Measurements from ENCODE around the gene GHITM. TPM values are rescaled to one million over a fixed set of nuclear protein-coding genes. Genes with fewer than 3 reads are reported as not detected.

GHITM gene
- total RNA-seq, 1 experiment from 2014 or later, result 127 TPM

DNA sequence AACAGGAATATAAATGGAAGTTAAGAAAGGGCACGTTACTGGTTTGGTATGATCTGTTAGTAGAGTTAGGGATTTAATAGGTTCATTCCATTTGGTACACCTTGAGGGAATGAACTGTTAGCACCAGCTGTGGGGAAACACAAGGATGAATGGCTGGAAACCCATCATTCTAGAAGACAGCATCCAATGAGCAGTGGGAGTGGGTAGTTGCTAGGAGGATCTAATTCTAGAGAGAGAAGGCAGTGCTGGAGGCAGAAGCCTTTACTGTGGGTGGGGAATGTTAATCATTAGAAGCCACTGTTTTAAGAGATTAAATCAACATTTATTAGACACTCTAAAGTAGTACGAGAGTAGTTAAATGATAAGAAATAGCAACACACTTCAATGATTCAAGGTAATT, 18.8 kb downstream of the GHITM start:
- POLR2A ChIA-PET (ENCODE audit: low non-redundant PET), result no interaction called here
- intact Hi-C loops (cut with micrococcal nuclease; ENCODE audit: unreplicated experiment), result no loop called here
- no peak for DNase-seq (ENCODE audit: low spot score)

DNA sequence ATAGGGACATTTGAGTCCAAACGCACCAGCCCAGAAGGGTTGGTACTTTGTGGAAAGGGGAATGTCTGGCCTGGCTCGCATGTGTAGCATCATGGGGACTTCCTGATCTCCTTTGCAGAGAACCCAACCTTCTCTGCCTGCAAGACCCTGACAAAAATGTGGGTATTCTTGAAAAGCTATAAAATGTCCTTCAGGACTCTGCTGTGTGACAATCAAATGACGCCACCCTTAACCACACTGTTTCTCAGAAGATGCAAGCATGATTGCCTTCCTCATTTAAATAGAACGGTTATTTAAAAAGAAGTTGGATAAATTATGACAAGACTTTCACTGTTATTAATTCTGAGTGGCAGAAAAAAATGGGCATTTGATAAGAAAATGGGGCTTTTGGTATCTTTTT, 19.2 kb downstream of the GHITM start:
- intact Hi-C loops (cut with micrococcal nuclease; ENCODE audit: unreplicated experiment), result no loop called here

More for the DNA sequence above, 18.8 kb downstream of the GHITM start:
- no TSS peak for BruUV-seq (replicated peaks)
- Histone ChIP-seq H3K9me3 (ENCODE audit: low read depth, low read length, poor library complexity, severe bottlenecking) (no peaks in the 10 kb centered on the region), H3K27ac (ENCODE audit: low read depth, low read length, poor library complexity, severe bottlenecking) (no peak overlapping the region), H3K4me1 (ENCODE audit: insufficient read depth, low read length, poor library complexity, severe bottlenecking) (no peaks in the 10 kb centered on the region), H3K27me3 (replicated peaks; ENCODE audit: insufficient read depth, low read depth, low read length, poor library complexity) (peaks cover 10% of the 10 kb centered on the region), H3K4me3 (ENCODE audit: low read depth, low read length, poor library complexity, severe bottlenecking) (no peak overlapping the region), H3K36me3 (ENCODE audit: insufficient read depth, low read length, poor library complexity, severe bottlenecking) (peaks cover 13% of the 10 kb centered on the region)
- TF ChIP-seq EZH2 (IDR thresholded peaks at IDR 0.05; ENCODE audit: borderline replicate concordance, low read depth, low read length, poor library complexity, severe bottlenecking), result no peak
- TF ChIP-seq, protein P1, sequence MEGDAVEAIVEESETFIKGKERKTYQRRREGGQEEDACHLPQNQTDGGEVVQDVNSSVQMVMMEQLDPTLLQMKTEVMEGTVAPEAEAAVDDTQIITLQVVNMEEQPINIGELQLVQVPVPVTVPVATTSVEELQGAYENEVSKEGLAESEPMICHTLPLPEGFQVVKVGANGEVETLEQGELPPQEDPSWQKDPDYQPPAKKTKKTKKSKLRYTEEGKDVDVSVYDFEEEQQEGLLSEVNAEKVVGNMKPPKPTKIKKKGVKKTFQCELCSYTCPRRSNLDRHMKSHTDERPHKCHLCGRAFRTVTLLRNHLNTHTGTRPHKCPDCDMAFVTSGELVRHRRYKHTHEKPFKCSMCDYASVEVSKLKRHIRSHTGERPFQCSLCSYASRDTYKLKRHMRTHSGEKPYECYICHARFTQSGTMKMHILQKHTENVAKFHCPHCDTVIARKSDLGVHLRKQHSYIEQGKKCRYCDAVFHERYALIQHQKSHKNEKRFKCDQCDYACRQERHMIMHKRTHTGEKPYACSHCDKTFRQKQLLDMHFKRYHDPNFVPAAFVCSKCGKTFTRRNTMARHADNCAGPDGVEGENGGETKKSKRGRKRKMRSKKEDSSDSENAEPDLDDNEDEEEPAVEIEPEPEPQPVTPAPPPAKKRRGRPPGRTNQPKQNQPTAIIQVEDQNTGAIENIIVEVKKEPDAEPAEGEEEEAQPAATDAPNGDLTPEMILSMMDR (conservative IDR thresholded peaks at IDR 0.05; ENCODE audit: low read depth, low read length), result no peak
- CTCF ChIA-PET, result no interaction called here

DNA sequence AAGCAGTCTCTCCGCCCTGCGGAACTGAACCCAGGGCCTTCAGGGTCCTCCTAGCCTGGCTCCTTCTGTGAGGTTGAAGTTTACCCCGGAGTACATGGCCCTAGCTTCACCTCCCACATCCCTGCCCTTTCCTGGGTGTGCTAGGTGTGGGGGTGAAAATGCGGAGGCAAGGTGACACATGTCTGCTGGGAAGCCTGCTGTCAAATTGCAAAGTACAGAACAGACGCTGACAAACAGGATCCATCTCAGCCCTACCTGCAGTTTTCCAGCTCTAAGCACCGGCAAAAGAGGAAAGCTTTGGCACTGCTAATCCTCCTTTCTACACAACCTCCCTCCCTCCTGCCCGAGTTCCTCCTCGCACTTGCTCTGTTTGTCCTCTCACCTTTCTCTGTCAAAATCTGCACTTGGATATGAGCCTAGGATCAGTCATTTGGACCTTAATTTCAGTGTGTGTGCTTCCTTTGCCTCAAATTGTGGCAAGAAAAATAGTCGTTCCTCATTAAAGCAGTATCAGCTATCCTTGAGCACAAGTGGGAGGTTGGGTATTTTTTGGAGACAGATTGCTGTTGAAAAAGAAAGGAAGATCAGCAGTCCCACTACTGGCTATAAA, 19.9 kb downstream of the GHITM start:
- Histone ChIP-seq H3K27me3 (replicated peaks; ENCODE audit: insufficient read depth, low read depth, low read length, poor library complexity) (peaks cover 15% of the 10 kb centered on the region), H3K9me3 (ENCODE audit: low read depth, low read length, poor library complexity, severe bottlenecking) (no peaks in the 10 kb centered on the region), H3K4me3 (ENCODE audit: low read depth, low read length, poor library complexity, severe bottlenecking) (no peak overlapping the region), H3K4me1 (ENCODE audit: insufficient read depth, low read length, poor library complexity, severe bottlenecking) (no peaks in the 10 kb centered on the region), H3K36me3 (ENCODE audit: insufficient read depth, low read length, poor library complexity, severe bottlenecking) (peaks cover 2% of the 10 kb centered on the region), H3K27ac (ENCODE audit: low read depth, low read length, poor library complexity, severe bottlenecking) (no peak overlapping the region)
- TF ChIP-seq, protein P1 (conservative IDR thresholded peaks at IDR 0.05; ENCODE audit: low read depth, low read length), result no peak
- no peak for TF ChIP-seq EZH2 (IDR thresholded peaks at IDR 0.05; ENCODE audit: borderline replicate concordance, low read depth, low read length, poor library complexity, severe bottlenecking)
- POLR2A ChIA-PET (ENCODE audit: low non-redundant PET), result no interaction called here
- CTCF ChIA-PET, result no interaction called here
- DNase-seq (ENCODE audit: low spot score), result no peak
- BruUV-seq (replicated peaks), result no TSS peak
- intact Hi-C loops (cut with micrococcal nuclease; ENCODE audit: unreplicated experiment), result no loop called here

More for the DNA sequence above, 19.2 kb downstream of the GHITM start:
- H3K4me3 ChIP-seq (ENCODE audit: low read depth, low read length, poor library complexity, severe bottlenecking), result no peak overlapping the region
- no peaks in the 10 kb centered on the region for H3K9me3 ChIP-seq (ENCODE audit: low read depth, low read length, poor library complexity, severe bottlenecking)
- H3K27me3 ChIP-seq (replicated peaks; ENCODE audit: insufficient read depth, low read depth, low read length, poor library complexity), result peaks cover 11% of the 10 kb centered on the region
- H3K27ac ChIP-seq (ENCODE audit: low read depth, low read length, poor library complexity, severe bottlenecking), result no peak overlapping the region
- BruUV-seq (replicated peaks), result no TSS peak
- no peak for TF ChIP-seq EZH2 (IDR thresholded peaks at IDR 0.05; ENCODE audit: borderline replicate concordance, low read depth, low read length, poor library complexity, severe bottlenecking)
- TF ChIP-seq, protein P1 (conservative IDR thresholded peaks at IDR 0.05; ENCODE audit: low read depth, low read length), result no peak
- ChIA-PET POLR2A (ENCODE audit: low non-redundant PET) (no interaction called here), CTCF (no interaction called here)
- peaks cover 8% of the 10 kb centered on the region for H3K36me3 ChIP-seq (ENCODE audit: insufficient read depth, low read length, poor library complexity, severe bottlenecking)
- no peak for DNase-seq (ENCODE audit: low spot score)
- no peaks in the 10 kb centered on the region for H3K4me1 ChIP-seq (ENCODE audit: insufficient read depth, low read length, poor library complexity, severe bottlenecking)
